ENCODE measurements around the gene DNAH17. TPM values are rescaled to one million over a fixed set of nuclear protein-coding genes. Genes with fewer than 3 reads are reported as not detected.

Gene DNAH17
- total RNA-seq, result under 1 TPM; 0.16 to 0.25 (median 0.24) TPM
- 0.07 TPM for total RNA-seq (2013)

GRCh38 chr17:78577296-78577695, at the start of gene DNAH17:
Gene DNAH17 (minus strand): TSS chr17:78577396. CDS start chr17:78575057, 2,339 bp downstream.
- Mint-ChIP-seq H3K4me3 (no peak within 1 kb of the TSS), H3K9me3 (no peaks in the 10 kb centered on the region), H3K36me3 (no peaks in the 10 kb centered on the region), H3K27ac (no peak within 1 kb of the TSS), H3K4me1 (no peaks in the 10 kb centered on the region), H3K27me3 (ENCODE audit: low read depth in 2 of 2) (peaks cover 0 to 4% of the 10 kb centered on the region in 2 donors)
- Histone ChIP-seq H3K9me3 (ENCODE audit: control insufficient read depth, insufficient read depth, low read length) (no peaks in the 10 kb centered on the region), H3K27ac (ENCODE audit: low read length) (no peak within 1 kb of the TSS), H3K36me3 (ENCODE audit: control insufficient read depth, insufficient read depth, low read length) (no peaks in the 10 kb centered on the region), H3K4me3 (ENCODE audit: low read length) (no peak within 1 kb of the TSS), H3K4me1 (ENCODE audit: control insufficient read depth, insufficient read depth, low read length) (no peaks in the 10 kb centered on the region), H3K27me3 (ENCODE audit: control insufficient read depth, insufficient read depth, low read length) (no peaks in the 10 kb centered on the region)
- intact Hi-C loops (cut with micrococcal nuclease), result no loop called here
- 64% methylated on average over 7 of the region's 9 CpGs for WGBS (ENCODE audit: insufficient coverage)
- TF ChIP-seq, protein P1, sequence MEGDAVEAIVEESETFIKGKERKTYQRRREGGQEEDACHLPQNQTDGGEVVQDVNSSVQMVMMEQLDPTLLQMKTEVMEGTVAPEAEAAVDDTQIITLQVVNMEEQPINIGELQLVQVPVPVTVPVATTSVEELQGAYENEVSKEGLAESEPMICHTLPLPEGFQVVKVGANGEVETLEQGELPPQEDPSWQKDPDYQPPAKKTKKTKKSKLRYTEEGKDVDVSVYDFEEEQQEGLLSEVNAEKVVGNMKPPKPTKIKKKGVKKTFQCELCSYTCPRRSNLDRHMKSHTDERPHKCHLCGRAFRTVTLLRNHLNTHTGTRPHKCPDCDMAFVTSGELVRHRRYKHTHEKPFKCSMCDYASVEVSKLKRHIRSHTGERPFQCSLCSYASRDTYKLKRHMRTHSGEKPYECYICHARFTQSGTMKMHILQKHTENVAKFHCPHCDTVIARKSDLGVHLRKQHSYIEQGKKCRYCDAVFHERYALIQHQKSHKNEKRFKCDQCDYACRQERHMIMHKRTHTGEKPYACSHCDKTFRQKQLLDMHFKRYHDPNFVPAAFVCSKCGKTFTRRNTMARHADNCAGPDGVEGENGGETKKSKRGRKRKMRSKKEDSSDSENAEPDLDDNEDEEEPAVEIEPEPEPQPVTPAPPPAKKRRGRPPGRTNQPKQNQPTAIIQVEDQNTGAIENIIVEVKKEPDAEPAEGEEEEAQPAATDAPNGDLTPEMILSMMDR (IDR thresholded peaks at IDR 0.05), result no peak
- no peak for DNase-seq
- no peak for ATAC-seq

DNA sequence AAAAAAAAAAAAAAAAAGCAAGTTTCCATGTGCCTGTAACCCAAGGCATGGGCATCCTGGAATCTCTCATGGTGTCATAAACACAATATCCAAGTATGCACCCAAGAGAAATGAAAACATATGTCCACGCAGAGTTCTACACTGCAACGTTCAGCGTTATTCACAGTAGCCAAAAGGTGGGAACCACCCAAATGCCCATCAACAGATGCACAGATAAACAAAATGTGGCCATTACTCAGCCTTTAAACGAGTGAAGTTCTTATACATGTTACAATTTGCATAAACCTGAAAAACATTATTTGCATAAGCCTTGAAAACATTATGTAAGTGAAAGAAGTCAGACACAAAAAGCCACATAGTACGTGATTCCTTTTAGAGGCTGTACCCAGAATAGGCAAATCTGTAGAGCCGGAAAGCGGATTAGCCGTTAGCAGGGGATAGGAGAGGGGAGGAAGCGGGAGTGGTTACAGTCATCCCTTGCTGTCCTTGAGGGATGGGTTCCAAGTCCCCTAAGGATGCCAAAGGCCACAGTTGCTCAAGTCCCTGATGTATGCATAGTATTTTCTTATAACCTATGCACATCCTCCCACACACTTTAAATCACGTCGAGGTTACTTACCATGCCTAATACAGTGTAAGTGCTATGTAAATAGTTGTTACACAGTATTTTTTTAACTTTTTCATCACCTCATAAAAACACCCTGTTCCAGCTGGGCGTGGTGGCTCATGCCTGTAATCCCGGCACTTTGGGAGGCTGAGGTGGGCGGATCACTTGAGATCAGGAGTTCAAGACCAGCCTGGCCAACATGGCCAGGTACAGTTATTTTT, 47.3 kb upstream of the DNAH17 start:
- DNase-seq (no peak), ATAC-seq (no peak)
- WGBS (ENCODE audit: insufficient coverage), result 93% methylated on average over 12 of the region's 14 CpGs
- no peaks in the 10 kb centered on the region for H3K9me3 ChIP-seq (ENCODE audit: control insufficient read depth, insufficient read depth, low read length)
- TF ChIP-seq, protein P1 (IDR thresholded peaks at IDR 0.05), result no peak
- no peaks in the 10 kb centered on the region for H3K36me3 ChIP-seq (ENCODE audit: control insufficient read depth, insufficient read depth, low read length)
- no peak overlapping the region for H3K27ac ChIP-seq (ENCODE audit: low read length)
- no peaks in the 10 kb centered on the region for H3K27me3 ChIP-seq (ENCODE audit: control insufficient read depth, insufficient read depth, low read length)
- Mint-ChIP-seq H3K4me3 (no peak overlapping the region), H3K27ac (no peak overlapping the region), H3K36me3 (no peaks in the 10 kb centered on the region), H3K4me1 (no peaks in the 10 kb centered on the region), H3K9me3 (no peaks in the 10 kb centered on the region), H3K27me3 (ENCODE audit: low read depth in 2 of 2) (no peaks in the 10 kb centered on the region)
- no peaks in the 10 kb centered on the region for H3K4me1 ChIP-seq (ENCODE audit: control insufficient read depth, insufficient read depth, low read length)
- H3K4me3 ChIP-seq (ENCODE audit: low read length), result no peak overlapping the region
- intact Hi-C loops (cut with micrococcal nuclease), result no loop called here

- Mint-ChIP-seq H3K4me3 (no peak overlapping the region), H3K27ac (no peak overlapping the region), H3K4me1 (no peaks in the 10 kb centered on the region), H3K27me3 (ENCODE audit: low read depth in 2 of 2) (no peaks in the 10 kb centered on the region), H3K9me3 (no peaks in the 10 kb centered on the region), H3K36me3 (no peaks in the 10 kb centered on the region)
- WGBS (ENCODE audit: insufficient coverage), result 95% methylated on average over 12 of the region's 12 CpGs
- Histone ChIP-seq H3K27ac (ENCODE audit: low read length) (no peak overlapping the region), H3K4me1 (ENCODE audit: control insufficient read depth, insufficient read depth, low read length) (no peaks in the 10 kb centered on the region), H3K9me3 (ENCODE audit: control insufficient read depth, insufficient read depth, low read length) (no peaks in the 10 kb centered on the region), H3K36me3 (ENCODE audit: control insufficient read depth, insufficient read depth, low read length) (no peaks in the 10 kb centered on the region), H3K27me3 (ENCODE audit: control insufficient read depth, insufficient read depth, low read length) (no peaks in the 10 kb centered on the region), H3K4me3 (ENCODE audit: low read length) (no peak overlapping the region)
- TF ChIP-seq, protein P1 (IDR thresholded peaks at IDR 0.05), result no peak
- intact Hi-C loops (cut with micrococcal nuclease), result no loop called here
- DNase-seq, result no peak
- no peak for ATAC-seq
These were observed 46.3 kb upstream of the DNAH17 start for GRCh38 chr17:78623541-78623940.
